ENCODE data around the gene BMPER.

GRCh38 chr7:34078864-34079263 is 173.5 kb downstream of the BMPER start:
- TF ChIP-seq CTCF (conservative IDR thresholded peaks at IDR 0.05; ENCODE audit: low read depth, low read length) (no peak), EZH2 (IDR thresholded peaks at IDR 0.05; ENCODE audit: borderline replicate concordance, low read depth, low read length, poor library complexity, severe bottlenecking) (no peak)
